Breast epithelium (tissue), 3 donors: ENCODE results near the gene UGT1A7.

Experiments used
- POLR2A ChIP-seq: fragments of 450-650 bp; IDR thresholded peaks from one replicate; pipeline ENCODE4 v1.6.1; 2016; ENCODE audit warnings: antibody characterized with exemption, mild to moderate bottlenecking, moderate library complexity
- POLR2AphosphoS5 ChIP-seq, 3 donors: sonication (generic); formaldehyde crosslinking; IDR thresholded peaks; one replicate each; pipeline ENCODE4 v1.6.1; 2017; ENCODE audit warnings: antibody characterized with exemption in 3 of 3
- TF ChIP-seq, protein P1 (sequence below), 3 donors: fragments of 450-650 bp; IDR thresholded peaks; one replicate each; pipeline ENCODE4 v1.5.1; 2016 to 2017; ENCODE audit warnings: antibody characterized with exemption in 3 of 3, mild to moderate bottlenecking in 3 of 3, moderate library complexity in 3 of 3

DNA sequence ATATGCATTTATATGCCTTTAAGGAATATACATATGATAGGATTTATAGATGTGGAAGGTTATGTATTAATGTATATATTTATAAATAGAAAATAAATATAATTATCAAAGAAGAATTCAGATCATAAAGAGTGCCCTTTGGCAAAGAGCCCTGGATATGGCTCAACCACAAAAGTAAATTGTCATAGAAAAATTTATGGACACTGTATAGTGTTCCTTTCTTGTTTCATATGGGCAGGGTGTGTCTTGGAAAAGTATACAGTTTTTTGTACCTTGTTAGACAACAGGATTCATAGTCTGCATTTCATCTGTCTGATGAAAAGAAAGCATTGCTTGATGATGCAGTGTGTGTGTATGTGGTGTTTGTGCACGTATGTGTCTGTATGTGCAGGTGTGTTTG lies 2.9 kb downstream of the UGT1A7 start:
- TF ChIP-seq POLR2A (no peak), POLR2AphosphoS5 (IDR thresholded peaks at IDR 0.05) (no peak)
- TF ChIP-seq, protein P1, sequence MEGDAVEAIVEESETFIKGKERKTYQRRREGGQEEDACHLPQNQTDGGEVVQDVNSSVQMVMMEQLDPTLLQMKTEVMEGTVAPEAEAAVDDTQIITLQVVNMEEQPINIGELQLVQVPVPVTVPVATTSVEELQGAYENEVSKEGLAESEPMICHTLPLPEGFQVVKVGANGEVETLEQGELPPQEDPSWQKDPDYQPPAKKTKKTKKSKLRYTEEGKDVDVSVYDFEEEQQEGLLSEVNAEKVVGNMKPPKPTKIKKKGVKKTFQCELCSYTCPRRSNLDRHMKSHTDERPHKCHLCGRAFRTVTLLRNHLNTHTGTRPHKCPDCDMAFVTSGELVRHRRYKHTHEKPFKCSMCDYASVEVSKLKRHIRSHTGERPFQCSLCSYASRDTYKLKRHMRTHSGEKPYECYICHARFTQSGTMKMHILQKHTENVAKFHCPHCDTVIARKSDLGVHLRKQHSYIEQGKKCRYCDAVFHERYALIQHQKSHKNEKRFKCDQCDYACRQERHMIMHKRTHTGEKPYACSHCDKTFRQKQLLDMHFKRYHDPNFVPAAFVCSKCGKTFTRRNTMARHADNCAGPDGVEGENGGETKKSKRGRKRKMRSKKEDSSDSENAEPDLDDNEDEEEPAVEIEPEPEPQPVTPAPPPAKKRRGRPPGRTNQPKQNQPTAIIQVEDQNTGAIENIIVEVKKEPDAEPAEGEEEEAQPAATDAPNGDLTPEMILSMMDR (IDR thresholded peaks at IDR 0.05): no peak
